NCI-H2029 treated with DMSO at 0.1 percent for 48 hours (cell line): ENCODE measurements around the gene RNF125.
"Not testable (repeated sequence)": the region's sequence is repeated elsewhere in the genome, so short reads cannot be mapped to it uniquely, and the experiment has no call there.

Source experiments
- DNase-seq: peaks from one replicate; lab custom pipeline; 2025; lab: John Stamatoyannopoulos, UW

The RNF125 gene

GRCh38 chr18:32025744-32026143, 7.1 kb downstream of the RNF125 start:
- DNase-seq = no peak

- DNase-seq = no peak
These were observed 8.0 kb downstream of the RNF125 start for GRCh38 chr18:32026491-32027086.

- DNase-seq = no peak
These were observed 10.9 kb downstream of the RNF125 start for GRCh38 chr18:32029558-32029957.

GRCh38 chr18:32032609-32033008, 14.0 kb downstream of the RNF125 start:
- DNase-seq = no peak

GRCh38 chr18:32036506-32037180, 18.0 kb downstream of the RNF125 start:
- no peak for DNase-seq

GRCh38 chr18:32037616-32038015, 19.0 kb downstream of the RNF125 start:
- no peak for DNase-seq

GRCh38 chr18:32040936-32041335, 22.3 kb downstream of the RNF125 start:
- no peak for DNase-seq

- no peak for DNase-seq
These were observed 23.7 kb downstream of the RNF125 start for GRCh38 chr18:32042337-32042736.

GRCh38 chr18:32048507-32049091, 30.0 kb downstream of the RNF125 start:
- no peak for DNase-seq

- no peak for DNase-seq
These were observed 31.0 kb downstream of the RNF125 start for GRCh38 chr18:32049393-32050171.

GRCh38 chr18:32056613-32057358, 38.2 kb downstream of the RNF125 start:
- DNase-seq = no peak

- no peak for DNase-seq
These were observed 39.1 kb downstream of the RNF125 start for GRCh38 chr18:32057624-32058165.

- no peak for DNase-seq
These were observed 41.4 kb downstream of the RNF125 start for GRCh38 chr18:32060026-32060425.

GRCh38 chr18:32067375-32068167, 48.9 kb downstream of the RNF125 start:
- DNase-seq = no peak

- DNase-seq = no peak
These were observed 53.7 kb downstream of the RNF125 start for GRCh38 chr18:32072321-32072720.

GRCh38 chr18:32074206-32074605, 55.6 kb downstream of the RNF125 start:
- DNase-seq = no peak

- no peak for DNase-seq
These were observed 60.2 kb downstream of the RNF125 start for GRCh38 chr18:32078845-32079244.

GRCh38 chr18:32081881-32082280, 63.3 kb downstream of the RNF125 start:
- no peak for DNase-seq

- no peak for DNase-seq
These were observed 65.2 kb downstream of the RNF125 start for GRCh38 chr18:32083781-32084180.

- DNase-seq = no peak
These were observed 68.3 kb downstream of the RNF125 start for GRCh38 chr18:32086881-32087280.

GRCh38 chr18:32090831-32091230, 72.2 kb downstream of the RNF125 start:
- DNase-seq = not testable (repeated sequence)
